ENCODE results near the gene TC2N.

TC2N gene

DNA sequence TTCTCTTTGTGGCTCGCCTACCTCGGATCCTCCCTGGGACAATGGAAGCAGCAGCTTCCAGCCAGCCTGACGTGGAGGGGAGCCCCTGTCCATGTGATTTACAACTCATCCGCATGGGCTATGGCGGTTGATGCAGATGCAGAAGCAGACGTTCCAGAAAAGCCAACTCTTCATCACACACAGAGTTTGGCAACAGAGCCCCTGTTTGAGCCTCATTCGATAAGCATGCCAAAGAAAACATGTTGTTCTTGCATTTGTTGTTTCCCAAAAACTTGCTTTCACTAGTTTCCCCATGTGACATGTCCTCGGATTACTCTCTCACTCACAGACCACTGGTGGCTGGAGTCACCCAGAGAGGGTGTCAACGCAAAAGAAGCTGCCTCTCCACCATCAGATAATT is 16.4 kb upstream of the TC2N start:
- H3K4me3 ChIP-seq (ENCODE audit: low read depth, low read length), result no peak overlapping the region
- TF ChIP-seq, protein P1, sequence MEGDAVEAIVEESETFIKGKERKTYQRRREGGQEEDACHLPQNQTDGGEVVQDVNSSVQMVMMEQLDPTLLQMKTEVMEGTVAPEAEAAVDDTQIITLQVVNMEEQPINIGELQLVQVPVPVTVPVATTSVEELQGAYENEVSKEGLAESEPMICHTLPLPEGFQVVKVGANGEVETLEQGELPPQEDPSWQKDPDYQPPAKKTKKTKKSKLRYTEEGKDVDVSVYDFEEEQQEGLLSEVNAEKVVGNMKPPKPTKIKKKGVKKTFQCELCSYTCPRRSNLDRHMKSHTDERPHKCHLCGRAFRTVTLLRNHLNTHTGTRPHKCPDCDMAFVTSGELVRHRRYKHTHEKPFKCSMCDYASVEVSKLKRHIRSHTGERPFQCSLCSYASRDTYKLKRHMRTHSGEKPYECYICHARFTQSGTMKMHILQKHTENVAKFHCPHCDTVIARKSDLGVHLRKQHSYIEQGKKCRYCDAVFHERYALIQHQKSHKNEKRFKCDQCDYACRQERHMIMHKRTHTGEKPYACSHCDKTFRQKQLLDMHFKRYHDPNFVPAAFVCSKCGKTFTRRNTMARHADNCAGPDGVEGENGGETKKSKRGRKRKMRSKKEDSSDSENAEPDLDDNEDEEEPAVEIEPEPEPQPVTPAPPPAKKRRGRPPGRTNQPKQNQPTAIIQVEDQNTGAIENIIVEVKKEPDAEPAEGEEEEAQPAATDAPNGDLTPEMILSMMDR (IDR thresholded peaks at IDR 0.05; ENCODE audit: low read depth, low read length), result no peak

DNA sequence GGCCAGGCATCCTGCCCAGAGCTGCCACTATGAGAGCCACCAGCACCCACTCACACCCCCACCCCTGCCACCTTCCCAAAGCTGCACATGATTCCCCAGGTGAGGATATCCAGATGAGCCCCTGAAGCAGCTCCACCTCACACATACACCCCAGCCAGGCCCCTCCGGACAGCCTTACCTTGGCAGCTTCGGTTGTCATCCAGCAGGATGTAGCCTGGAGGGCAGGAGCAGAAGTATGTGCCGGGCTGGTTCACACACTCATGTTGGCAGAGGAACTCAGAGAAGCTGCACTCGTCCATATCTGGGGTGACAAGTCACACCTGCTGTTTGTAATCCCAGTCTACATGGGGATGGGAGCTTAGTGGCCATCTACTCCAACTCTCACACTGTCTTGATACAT is 15.4 kb upstream of the TC2N start:
- TF ChIP-seq, protein P1 (IDR thresholded peaks at IDR 0.05; ENCODE audit: low read depth, low read length), result no peak
- no peak overlapping the region for H3K4me3 ChIP-seq (ENCODE audit: low read depth, low read length)

DNA sequence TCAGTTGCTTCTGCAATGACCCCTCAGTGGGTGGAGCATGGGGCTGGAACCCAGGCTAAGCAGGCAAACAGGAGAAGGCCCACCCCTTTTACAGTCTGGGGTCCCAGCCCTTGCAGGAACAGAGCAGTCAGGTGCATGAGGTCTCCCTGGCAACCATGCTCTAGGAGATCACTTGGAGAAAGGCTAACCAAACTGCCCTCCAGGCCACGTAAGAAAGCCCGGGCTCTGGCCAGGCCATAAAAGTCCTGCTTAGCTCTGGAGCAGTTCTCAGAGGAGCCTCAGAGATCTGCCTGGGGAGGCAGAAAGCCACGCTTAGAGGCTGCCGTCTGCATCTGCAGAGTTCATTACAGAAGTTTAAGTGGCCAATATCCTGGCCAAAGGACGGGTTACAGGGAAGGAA is 15.0 kb upstream of the TC2N start:
- no peak overlapping the region for H3K4me3 ChIP-seq (ENCODE audit: low read depth, low read length)
- TF ChIP-seq, protein P1 (IDR thresholded peaks at IDR 0.05; ENCODE audit: low read depth, low read length), result no peak

DNA sequence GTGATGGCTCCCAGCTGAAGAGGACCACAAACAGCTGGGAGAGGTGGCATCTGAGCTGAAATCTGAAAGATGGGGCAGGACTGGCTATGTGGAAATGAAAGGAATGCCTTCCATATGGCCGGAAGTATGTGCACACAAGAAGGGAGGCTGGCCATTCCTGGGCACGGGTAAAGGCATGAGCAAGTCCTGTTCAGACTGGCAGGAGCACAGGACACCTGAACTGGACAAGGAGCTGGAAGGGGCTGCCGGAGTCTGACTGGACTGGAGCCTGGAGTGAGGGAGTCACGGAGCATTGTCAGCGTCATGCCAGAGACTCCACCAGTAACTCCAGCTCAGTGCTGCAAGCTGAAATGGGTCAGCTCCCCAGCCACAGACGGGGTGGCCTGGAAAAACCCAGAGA is 11.9 kb upstream of the TC2N start:
- TF ChIP-seq, protein P1 (IDR thresholded peaks at IDR 0.05; ENCODE audit: low read depth, low read length), result no peak
- no peak overlapping the region for H3K4me3 ChIP-seq (ENCODE audit: low read depth, low read length)

DNA sequence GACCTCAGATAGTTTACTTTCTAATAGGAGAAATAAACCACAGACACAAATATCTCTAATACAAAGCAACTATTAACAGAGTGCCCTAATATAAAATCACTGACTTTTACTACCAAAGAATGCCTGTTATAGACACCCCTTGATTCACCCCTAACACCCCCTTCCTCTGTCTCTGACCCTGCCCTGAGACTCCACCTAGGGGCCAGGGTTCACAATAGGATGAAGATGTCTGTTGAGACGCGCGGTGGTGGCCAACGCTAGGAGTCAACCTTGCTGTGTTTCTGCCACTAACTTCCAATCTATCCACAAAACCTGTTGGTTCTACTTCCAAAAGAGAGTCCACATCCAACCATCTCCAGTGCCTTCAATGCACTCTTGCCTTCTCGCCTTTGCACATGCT is 10.9 kb upstream of the TC2N start:
- TF ChIP-seq, protein P1 (IDR thresholded peaks at IDR 0.05; ENCODE audit: low read depth, low read length), result no peak
- no peak overlapping the region for H3K4me3 ChIP-seq (ENCODE audit: low read depth, low read length)

DNA sequence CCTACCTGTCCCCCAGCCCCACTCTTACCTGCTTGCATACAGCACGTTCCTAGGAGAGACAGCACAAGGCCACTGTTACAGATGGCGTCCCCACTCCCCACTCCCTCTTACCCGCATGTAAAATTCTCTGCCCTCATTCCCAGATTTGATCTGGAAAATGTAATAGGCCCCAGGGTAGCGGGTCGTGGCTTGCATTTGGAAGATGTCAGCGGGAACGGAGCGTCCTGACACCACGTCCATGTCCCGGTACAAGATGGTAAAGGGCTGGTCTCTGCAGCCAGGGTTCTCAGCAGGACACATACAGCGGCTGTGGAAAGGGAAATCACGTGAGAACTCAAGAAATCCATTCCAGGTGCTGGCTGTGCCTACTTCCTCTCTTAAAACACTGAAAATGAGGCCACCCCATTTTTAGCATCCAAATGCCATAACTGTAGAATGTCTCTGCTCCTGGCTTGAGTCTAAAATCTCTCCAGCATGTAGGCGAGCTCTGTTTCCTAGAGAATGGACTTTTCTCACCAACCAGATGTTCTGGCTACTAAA is 10.1 kb upstream of the TC2N start:
- TF ChIP-seq, protein P1 (IDR thresholded peaks at IDR 0.05; ENCODE audit: low read depth, low read length), result no peak
- H3K4me3 ChIP-seq (ENCODE audit: low read depth, low read length), result no peak overlapping the region

DNA sequence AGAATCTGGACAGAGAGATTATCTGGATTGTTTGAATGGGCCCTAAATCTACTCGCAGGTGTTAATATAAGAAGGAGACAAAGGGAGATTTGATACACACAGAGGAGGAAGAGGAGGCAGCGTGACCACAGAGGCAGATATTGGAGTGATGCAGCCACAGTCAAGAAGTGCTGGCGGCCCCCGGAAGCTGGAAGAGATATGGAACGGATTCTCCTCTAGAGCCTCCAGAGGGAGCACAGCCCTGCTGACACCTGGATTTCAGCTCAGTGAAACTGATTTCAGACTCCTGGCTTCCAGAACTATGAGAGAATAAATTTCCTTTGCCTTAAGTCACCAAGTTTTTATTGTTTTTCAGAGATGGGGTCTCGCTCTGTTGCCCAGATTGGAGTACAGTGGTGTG is 9.2 kb upstream of the TC2N start:
- TF ChIP-seq, protein P1 (IDR thresholded peaks at IDR 0.05; ENCODE audit: low read depth, low read length), result no peak
- no peak overlapping the region for H3K4me3 ChIP-seq (ENCODE audit: low read depth, low read length)

Data from WI38 (cell line).